ENCODE results near the gene SH3BGRL. TPM values are rescaled to one million over a fixed set of nuclear protein-coding genes. Genes with fewer than 3 reads are reported as not detected.

Gene SH3BGRL
- total RNA-seq, 1 donor from 2014 or later, result 140 TPM

Other genes starting within 250 kb of the SH3BGRL start
- gene HMGN5, start 189 bp upstream of the SH3BGRL start, total RNA-seq, result 4.6 TPM

All from mucosa of gallbladder (tissue), 1 donor.